Measurements from ENCODE around the gene ALPK1.

The ALPK1 gene

DNA sequence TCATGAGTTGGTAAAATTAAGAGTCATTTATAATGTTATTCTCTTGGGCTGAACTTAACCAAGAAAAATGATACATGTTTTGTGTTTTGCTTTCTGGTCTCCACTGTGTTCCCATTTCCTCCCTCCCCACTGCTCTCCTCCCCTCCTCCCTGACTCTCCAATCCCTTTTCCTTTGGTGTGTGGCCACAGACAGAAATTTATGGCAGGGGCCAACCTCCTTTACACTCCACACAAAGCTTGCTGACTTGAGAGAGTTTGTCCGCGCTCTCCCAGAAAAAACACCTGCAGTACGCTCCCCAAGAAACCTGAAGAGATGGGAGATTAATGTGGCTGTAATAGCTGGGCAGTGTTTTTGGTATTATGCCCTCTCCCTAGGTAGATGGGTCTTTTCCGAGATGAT lies 88.9 kb downstream of the ALPK1 start:
- no peak overlapping the region for H3K4me3 ChIP-seq (ENCODE audit: low read depth, low read length)
- TF ChIP-seq, protein P1, sequence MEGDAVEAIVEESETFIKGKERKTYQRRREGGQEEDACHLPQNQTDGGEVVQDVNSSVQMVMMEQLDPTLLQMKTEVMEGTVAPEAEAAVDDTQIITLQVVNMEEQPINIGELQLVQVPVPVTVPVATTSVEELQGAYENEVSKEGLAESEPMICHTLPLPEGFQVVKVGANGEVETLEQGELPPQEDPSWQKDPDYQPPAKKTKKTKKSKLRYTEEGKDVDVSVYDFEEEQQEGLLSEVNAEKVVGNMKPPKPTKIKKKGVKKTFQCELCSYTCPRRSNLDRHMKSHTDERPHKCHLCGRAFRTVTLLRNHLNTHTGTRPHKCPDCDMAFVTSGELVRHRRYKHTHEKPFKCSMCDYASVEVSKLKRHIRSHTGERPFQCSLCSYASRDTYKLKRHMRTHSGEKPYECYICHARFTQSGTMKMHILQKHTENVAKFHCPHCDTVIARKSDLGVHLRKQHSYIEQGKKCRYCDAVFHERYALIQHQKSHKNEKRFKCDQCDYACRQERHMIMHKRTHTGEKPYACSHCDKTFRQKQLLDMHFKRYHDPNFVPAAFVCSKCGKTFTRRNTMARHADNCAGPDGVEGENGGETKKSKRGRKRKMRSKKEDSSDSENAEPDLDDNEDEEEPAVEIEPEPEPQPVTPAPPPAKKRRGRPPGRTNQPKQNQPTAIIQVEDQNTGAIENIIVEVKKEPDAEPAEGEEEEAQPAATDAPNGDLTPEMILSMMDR (IDR thresholded peaks at IDR 0.05; ENCODE audit: insufficient read depth, low read depth, low read length, missing control alignments): no peak

DNA sequence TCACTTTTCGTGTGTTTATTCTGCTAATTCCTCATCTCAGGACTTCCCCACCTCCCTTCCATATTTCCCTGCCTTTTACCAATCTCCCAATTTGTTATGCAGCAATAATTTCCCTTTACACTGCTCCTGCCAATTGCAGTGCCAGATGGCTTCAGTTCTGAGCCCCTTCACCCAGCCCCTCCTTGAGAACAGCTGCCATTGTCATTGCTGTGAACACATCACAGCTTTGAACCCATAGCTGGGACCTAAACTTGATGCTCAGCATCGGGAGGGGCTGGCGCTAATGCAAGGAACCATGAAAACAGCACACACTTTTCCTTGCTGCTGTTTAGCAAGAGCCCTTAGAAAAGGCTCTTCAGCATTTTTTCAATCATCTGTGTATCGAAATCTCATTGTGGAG lies 104.9 kb downstream of the ALPK1 start:
- DNase-seq (ENCODE audit: low read depth): no peak
- H3K4me3 ChIP-seq (ENCODE audit: low read depth, low read length): no peak overlapping the region
- TF ChIP-seq, protein P1 (IDR thresholded peaks at IDR 0.05; ENCODE audit: insufficient read depth, low read depth, low read length, missing control alignments): no peak

More for the DNA sequence above, 88.9 kb downstream of the ALPK1 start:
- no peak for DNase-seq (ENCODE audit: low read depth)

DNA sequence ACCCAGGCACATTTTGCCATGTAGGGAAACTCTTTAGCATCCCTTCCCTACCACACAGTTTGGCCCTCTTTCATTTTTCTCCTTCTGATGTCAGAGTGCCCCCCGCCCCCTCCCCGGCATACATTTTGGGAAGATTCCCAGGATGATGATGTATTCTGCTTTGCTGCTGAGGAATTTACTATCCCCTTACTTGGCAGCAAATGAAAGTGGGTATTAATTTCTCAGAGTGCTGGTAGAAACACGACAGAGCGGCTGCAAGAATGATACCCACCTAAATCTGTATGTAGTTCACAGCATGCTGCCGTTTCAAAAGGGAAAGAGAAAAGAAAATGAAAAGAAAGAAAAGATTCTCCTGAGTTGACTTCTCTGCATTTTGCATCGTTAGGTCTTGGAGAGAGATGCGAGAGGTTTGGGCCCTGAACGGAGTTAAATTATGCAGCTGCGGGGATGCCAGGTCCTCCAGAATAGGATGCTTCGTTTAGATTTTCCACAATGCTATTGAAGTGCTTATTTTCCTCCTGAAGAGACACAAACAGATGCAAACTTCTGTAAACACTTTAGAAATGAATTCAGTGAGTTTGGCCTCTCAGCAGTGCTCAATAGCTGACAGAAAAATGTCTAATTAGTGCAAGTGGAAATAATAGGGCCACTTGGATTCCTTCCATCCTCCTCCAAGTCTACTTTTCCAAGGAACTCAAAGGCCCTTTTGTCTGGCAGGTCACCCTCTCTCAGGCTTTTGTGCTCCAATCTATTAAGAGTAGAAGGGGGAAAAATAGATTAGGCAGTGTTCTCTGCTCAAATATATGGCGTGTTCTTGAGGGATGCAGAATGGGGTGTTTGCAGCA lies 106.2 kb downstream of the ALPK1 start:
- no peak for DNase-seq (ENCODE audit: low read depth)
- H3K4me3 ChIP-seq (ENCODE audit: low read depth, low read length): no peak overlapping the region
- TF ChIP-seq, protein P1 (IDR thresholded peaks at IDR 0.05; ENCODE audit: insufficient read depth, low read depth, low read length, missing control alignments): no peak

DNA sequence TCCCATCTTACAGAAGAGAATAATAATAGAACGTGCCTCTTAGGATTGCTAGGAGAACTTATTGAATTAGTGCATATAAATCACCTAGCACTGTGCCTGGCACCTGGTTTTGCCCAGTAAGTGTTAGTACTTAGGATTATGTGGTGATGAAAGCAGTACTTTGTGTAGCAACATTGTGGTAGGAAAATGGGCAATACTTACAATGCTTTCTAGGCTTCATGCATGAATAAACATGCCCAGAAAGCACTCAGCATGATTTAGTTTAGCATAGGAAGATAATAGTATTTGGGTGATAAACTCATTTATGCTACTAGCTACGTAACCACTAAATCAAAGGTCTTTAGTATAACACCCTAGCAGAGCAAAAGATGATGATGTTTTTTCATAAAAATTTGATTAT lies 113.2 kb downstream of the ALPK1 start:
- no peak overlapping the region for H3K4me3 ChIP-seq (ENCODE audit: low read depth, low read length)
- TF ChIP-seq, protein P1 (IDR thresholded peaks at IDR 0.05; ENCODE audit: insufficient read depth, low read depth, low read length, missing control alignments): no peak
- no peak for DNase-seq (ENCODE audit: low read depth)

DNA sequence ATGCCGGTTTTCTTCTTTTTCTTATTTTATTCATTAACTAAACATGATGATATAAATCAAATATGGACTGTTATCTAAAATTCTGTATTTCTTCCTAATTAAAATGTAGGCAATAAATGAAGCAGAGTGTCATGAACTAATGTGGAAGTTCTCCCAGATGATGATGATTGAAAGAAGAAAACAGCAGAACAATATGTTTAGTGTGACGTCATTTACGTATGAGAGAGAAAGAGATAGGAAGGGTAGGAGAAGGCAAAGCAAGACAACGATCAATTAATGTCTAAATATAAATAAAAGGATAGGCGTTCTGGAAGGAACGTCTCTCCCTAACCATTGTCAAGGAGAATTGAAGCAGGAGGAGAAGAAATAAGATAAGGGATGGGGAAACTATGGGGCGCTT lies 113.6 kb downstream of the ALPK1 start:
- H3K4me3 ChIP-seq (ENCODE audit: low read depth, low read length): no peak overlapping the region
- TF ChIP-seq, protein P1 (IDR thresholded peaks at IDR 0.05; ENCODE audit: insufficient read depth, low read depth, low read length, missing control alignments): no peak
- no peak for DNase-seq (ENCODE audit: low read depth)

DNA sequence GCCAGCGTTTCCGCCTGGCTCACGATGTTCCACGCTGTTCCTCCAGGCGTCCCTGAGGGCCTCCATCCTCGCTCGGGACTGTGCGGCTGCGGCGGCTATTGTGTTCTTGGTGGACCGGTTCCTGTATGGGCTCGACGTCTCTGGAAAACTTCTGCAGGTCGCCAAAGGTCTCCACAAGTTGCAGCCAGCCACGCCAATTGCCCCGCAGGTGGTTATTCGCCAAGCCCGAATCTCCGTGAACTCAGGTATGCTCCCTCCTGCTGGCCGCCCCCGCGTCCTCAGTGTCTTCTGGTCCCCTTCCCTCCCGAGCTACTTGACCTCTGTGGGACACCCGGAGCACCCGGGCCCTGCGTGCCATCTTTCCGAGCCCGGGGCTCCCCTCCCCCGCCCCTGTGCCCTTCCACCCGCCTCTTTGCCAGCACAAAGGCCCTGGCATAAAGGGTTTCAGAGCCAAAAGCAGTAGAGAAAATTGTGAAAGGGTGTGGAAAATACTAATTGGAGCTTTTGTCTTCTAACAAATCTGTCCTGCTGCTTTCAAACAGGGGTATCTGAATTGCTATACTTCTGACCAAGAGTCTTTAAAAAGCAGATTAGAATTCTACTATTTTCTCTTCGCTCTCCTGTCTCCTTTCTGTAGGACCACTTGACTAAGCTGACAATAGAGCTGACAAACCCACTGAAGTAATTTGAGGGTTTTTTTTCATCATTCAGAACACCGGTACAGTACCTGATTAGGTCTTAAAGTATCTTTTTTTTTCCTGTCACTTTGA lies 114.8 kb downstream of the ALPK1 start:
- no peak for DNase-seq (ENCODE audit: low read depth)
- no peak overlapping the region for H3K4me3 ChIP-seq (ENCODE audit: low read depth, low read length)
- TF ChIP-seq, protein P1 (IDR thresholded peaks at IDR 0.05; ENCODE audit: insufficient read depth, low read depth, low read length, missing control alignments): no peak

Data from GM12865 (cell line).